K562 (cell line): Measurements from ENCODE around the gene TCP10L. TPM values are rescaled to one million over a fixed set of nuclear protein-coding genes. Genes with fewer than 3 reads are reported as not detected.
A peak's percentile ranks its signal among the peaks of the same experiment; 100 is the strongest.

ENCODE experiments used
- FUS ChIP-seq: fragments of 200-400 bp; formaldehyde crosslinking; optimal IDR thresholded peaks from 2 replicates; pipeline ENCODE3; 2017; ENCODE audit warnings: low read depth, low read length
- GATAD2A ChIP-seq: fragments of 450-650 bp; IDR thresholded peaks from 2 replicates; pipeline ENCODE4 v1.6.1; 2017
- HDAC6 ChIP-seq: IDR thresholded peaks from 2 replicates; pipeline ENCODE4 v1.6.1; 2012; ENCODE audit warnings: low read depth, mild to moderate bottlenecking, control low read depth, inconsistent platforms, low read length, moderate library complexity
- JUND ChIP-seq, 2 experiments: IDR thresholded peaks; 2 replicates in 1 of 2; 3 replicates in 1 of 2; pipeline ENCODE4 v1.6.1; 2011; ENCODE audit warnings: borderline replicate concordance in 2 of 2, low read depth in 2 of 2, low read length in 2 of 2, improper control_type of control experiment in 1 of 2, missing biosample characterization in 1 of 2, missing genetic modification characterization in 1 of 2, missing genetic modification reagents in 1 of 2
- MTA3 ChIP-seq: fragments of 450-650 bp; formaldehyde crosslinking; IDR thresholded peaks from 2 replicates; pipeline ENCODE4 v1.6.1; 2017; ENCODE audit warnings: mild to moderate bottlenecking, borderline replicate concordance
- PHF8 ChIP-seq: fragments of 200-600 bp; sonication (generic); IDR thresholded peaks from 2 replicates; pipeline ENCODE4 v1.6.1; 2012; ENCODE audit warnings: mixed run types, mild to moderate bottlenecking, inconsistent platforms, low read length, moderate library complexity, borderline replicate concordance
- SMARCA5 ChIP-seq: fragments of 450-650 bp; IDR thresholded peaks from 2 replicates; pipeline ENCODE4 v1.6.1; 2016
- ZEB2 ChIP-seq: fragments of 450-650 bp; IDR thresholded peaks from 2 replicates; pipeline ENCODE4 v1.6.1; 2016
- ZZZ3 ChIP-seq: fragments of 450-650 bp; IDR thresholded peaks from 2 replicates; pipeline ENCODE4 v1.6.1; 2016; ENCODE audit warnings: antibody characterized with exemption, mild to moderate bottlenecking, moderate library complexity
- polyA plus RNA-seq, 8 experiments: library from polyadenylated mRNA; depleted of rRNA in 4 of 8; stranded (reverse) in 5 of 8; unstranded in 3 of 8; fragments of >200 nt; fragmentation: Nextera tagmentation in 2 of 8; fragmentation: Illumina TruSeq in 1 of 8; extraction: Ambion mirVana in 2 of 8; extraction: Trizol in 1 of 8; gene quantifications; 2 replicates each; pipeline versions ENCODE4 v1.2.1 to v1.2.3, GENCODE V29; 2011 to 2014; ENCODE audit warnings: inconsistent platforms in 1 of 8, missing spikeins in 1 of 8
- total RNA-seq, 7 experiments: library from RNA; depleted of rRNA in 6 of 7; stranded (reverse); fragments of >200 nt in 6 of 7; fragmentation: Illumina TruSeq in 2 of 7; extraction: Trizol in 2 of 7; gene quantifications; 2 replicates each; pipeline versions ENCODE4 v1.2.1 to v1.2.3, GENCODE V29; 2011 to 2021; ENCODE audit warnings: low replicate concordance in 1 of 7
- TF ChIP-seq, protein P1 (sequence below): fragments of 250-450 bp; sonication (Bioruptor Pico); IDR thresholded peaks from 2 replicates; pipeline ENCODE4 v1.4.0; 2020; ENCODE audit warnings: mild to moderate bottlenecking, moderate library complexity
- TF ChIP-seq, protein P2 (sequence below): fragments of 200-800 bp; sonication (Bioruptor generic); IDR thresholded peaks from 2 replicates; pipeline ENCODE4 v1.6.1; 2017; ENCODE audit warnings: missing genetic modification characterization, missing compliant biosample characterization
- TF ChIP-seq, protein P3 (sequence below): fragments of 450-650 bp; formaldehyde crosslinking; conservative IDR thresholded peaks from 2 replicates; pipeline ENCODE4 v1.4.0; 2022; ENCODE audit warnings: mild to moderate bottlenecking, missing genetic modification characterization
- TF ChIP-seq, protein P4 (sequence below): sonication (generic); formaldehyde crosslinking; IDR thresholded peaks from 2 replicates; pipeline ENCODE4 v1.8.1; 2022; ENCODE audit warnings: missing genetic modification reagents
- TF ChIP-seq, protein P5 (sequence below): fragments of 450-650 bp; conservative IDR thresholded peaks from 2 replicates; pipeline ENCODE4 v1.6.1; 2016; ENCODE audit warnings: missing genetic modification characterization, low read depth, mild to moderate bottlenecking, control low read depth, missing compliant biosample characterization
- TF ChIP-seq, protein P6 (sequence below): fragments of 250-450 bp; sonication (Bioruptor Pico); IDR thresholded peaks from 2 replicates; pipeline ENCODE4 v1.4.0; 2020

Gene TCP10L
- total and polyA plus RNA-seq, 9 of the 15 experiments (the other 6 are each of a cell fraction or from before 2014, with no cell fraction given): 0.34 to 0.91 (median 0.56) TPM; not detected in 2

DNA sequence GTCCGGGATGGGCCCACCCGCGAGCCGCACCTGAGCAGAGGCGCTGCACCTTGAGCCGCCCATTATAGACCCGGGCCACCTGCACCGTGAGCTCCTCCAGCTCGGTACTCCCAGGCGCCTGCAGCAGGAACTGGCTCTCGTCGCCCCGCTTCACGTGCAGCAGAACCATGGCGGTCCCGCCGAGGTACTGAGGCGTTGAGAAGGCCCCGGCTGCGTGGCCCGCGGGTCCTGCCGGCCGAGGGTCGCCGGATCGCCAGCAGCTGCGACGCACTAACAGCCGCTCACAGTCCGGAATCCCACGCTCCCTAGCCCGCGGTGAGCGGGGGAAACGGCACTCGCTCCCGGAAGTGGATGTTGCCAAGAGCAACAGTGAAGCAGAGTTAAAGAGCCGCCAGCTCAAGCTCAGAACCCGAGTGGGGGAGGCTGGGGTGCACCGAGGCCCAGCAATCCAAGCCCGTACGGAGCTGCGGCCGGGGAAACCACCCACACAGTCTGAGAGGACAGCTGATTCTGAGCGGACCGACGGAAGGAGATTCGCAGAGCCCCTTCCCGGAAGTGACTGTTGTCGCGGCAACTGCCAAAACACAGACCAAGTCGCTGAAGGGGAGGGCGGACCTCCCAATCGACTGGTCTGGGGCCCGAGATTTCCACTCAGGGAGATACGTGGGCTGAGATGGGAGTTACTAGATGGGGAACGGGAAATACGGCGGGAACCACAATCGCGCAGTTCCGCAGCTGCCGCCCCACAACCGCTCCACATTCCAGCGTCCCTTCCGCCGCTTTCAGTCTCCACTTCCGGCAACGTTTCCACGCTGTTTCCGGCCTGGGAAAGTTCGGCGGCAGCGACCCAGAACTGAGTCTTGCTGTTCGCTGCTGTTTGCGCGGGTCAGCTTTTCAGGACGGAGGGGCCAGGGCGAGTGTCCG lies 27.0 kb upstream of the TCP10L start, which contains the start of gene CFAP298 (continued):
- TF ChIP-seq, protein P1, sequence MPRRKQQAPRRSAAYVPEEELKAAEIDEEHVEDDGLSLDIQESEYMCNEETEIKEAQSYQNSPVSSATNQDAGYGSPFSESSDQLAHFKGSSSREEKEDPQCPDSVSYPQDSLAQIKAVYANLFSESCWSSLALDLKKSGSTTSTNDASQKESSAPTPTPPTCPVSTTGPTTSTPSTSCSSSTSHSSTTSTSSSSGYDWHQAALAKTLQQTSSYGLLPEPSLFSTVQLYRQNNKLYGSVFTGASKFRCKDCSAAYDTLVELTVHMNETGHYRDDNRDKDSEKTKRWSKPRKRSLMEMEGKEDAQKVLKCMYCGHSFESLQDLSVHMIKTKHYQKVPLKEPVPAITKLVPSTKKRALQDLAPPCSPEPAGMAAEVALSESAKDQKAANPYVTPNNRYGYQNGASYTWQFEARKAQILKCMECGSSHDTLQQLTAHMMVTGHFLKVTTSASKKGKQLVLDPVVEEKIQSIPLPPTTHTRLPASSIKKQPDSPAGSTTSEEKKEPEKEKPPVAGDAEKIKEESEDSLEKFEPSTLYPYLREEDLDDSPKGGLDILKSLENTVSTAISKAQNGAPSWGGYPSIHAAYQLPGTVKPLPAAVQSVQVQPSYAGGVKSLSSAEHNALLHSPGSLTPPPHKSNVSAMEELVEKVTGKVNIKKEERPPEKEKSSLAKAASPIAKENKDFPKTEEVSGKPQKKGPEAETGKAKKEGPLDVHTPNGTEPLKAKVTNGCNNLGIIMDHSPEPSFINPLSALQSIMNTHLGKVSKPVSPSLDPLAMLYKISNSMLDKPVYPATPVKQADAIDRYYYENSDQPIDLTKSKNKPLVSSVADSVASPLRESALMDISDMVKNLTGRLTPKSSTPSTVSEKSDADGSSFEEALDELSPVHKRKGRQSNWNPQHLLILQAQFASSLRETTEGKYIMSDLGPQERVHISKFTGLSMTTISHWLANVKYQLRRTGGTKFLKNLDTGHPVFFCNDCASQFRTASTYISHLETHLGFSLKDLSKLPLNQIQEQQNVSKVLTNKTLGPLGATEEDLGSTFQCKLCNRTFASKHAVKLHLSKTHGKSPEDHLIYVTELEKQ (CRISPR knock-in tag): no peak
- no peak for TF ChIP-seq FUS
- TF ChIP-seq, protein P2, sequence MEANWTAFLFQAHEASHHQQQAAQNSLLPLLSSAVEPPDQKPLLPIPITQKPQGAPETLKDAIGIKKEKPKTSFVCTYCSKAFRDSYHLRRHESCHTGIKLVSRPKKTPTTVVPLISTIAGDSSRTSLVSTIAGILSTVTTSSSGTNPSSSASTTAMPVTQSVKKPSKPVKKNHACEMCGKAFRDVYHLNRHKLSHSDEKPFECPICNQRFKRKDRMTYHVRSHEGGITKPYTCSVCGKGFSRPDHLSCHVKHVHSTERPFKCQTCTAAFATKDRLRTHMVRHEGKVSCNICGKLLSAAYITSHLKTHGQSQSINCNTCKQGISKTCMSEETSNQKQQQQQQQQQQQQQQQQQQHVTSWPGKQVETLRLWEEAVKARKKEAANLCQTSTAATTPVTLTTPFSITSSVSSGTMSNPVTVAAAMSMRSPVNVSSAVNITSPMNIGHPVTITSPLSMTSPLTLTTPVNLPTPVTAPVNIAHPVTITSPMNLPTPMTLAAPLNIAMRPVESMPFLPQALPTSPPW (CRISPR knock-in tag): peak; percentile 79
- TF ChIP-seq, protein P3, sequence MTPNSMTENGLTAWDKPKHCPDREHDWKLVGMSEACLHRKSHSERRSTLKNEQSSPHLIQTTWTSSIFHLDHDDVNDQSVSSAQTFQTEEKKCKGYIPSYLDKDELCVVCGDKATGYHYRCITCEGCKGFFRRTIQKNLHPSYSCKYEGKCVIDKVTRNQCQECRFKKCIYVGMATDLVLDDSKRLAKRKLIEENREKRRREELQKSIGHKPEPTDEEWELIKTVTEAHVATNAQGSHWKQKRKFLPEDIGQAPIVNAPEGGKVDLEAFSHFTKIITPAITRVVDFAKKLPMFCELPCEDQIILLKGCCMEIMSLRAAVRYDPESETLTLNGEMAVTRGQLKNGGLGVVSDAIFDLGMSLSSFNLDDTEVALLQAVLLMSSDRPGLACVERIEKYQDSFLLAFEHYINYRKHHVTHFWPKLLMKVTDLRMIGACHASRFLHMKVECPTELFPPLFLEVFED: 0 out of 2 replicates have a peak, but pooled peaks have one; percentile 2
- 0 out of 2 replicates have a peak, but pooled peaks have one; percentile 58 for TF ChIP-seq GATAD2A
- no peak for TF ChIP-seq SMARCA5
- TF ChIP-seq, protein P4, sequence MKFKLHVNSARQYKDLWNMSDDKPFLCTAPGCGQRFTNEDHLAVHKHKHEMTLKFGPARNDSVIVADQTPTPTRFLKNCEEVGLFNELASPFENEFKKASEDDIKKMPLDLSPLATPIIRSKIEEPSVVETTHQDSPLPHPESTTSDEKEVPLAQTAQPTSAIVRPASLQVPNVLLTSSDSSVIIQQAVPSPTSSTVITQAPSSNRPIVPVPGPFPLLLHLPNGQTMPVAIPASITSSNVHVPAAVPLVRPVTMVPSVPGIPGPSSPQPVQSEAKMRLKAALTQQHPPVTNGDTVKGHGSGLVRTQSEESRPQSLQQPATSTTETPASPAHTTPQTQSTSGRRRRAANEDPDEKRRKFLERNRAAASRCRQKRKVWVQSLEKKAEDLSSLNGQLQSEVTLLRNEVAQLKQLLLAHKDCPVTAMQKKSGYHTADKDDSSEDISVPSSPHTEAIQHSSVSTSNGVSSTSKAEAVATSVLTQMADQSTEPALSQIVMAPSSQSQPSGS (CRISPR knock-in tag): no peak
- TF ChIP-seq MTA3: peak; percentile 93; the same call in 1 of the 2 replicates
- TF ChIP-seq ZZZ3: peak; percentile 22; the same call in 1 of the 2 replicates
- no peak for TF ChIP-seq HDAC6
- TF ChIP-seq PHF8: peak; percentile 81
- TF ChIP-seq, protein P5, sequence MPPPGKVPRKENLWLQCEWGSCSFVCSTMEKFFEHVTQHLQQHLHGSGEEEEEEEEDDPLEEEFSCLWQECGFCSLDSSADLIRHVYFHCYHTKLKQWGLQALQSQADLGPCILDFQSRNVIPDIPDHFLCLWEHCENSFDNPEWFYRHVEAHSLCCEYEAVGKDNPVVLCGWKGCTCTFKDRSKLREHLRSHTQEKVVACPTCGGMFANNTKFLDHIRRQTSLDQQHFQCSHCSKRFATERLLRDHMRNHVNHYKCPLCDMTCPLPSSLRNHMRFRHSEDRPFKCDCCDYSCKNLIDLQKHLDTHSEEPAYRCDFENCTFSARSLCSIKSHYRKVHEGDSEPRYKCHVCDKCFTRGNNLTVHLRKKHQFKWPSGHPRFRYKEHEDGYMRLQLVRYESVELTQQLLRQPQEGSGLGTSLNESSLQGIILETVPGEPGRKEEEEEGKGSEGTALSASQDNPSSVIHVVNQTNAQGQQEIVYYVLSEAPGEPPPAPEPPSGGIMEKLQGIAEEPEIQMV (tag): peak; percentile 69; the same call in 1 of the 2 replicates
- TF ChIP-seq ZEB2: peak; percentile 98
- TF ChIP-seq JUND (IDR thresholded peaks at IDR 0.05; ENCODE audit: borderline replicate concordance, low read depth, low read length): peak; percentile 45
- peak; percentile 73; the same call in 1 of the 3 replicates for TF ChIP-seq JUND (tag; IDR thresholded peaks at IDR 0.05; ENCODE audit: borderline replicate concordance, low read depth, low read length)
- TF ChIP-seq, protein P6, sequence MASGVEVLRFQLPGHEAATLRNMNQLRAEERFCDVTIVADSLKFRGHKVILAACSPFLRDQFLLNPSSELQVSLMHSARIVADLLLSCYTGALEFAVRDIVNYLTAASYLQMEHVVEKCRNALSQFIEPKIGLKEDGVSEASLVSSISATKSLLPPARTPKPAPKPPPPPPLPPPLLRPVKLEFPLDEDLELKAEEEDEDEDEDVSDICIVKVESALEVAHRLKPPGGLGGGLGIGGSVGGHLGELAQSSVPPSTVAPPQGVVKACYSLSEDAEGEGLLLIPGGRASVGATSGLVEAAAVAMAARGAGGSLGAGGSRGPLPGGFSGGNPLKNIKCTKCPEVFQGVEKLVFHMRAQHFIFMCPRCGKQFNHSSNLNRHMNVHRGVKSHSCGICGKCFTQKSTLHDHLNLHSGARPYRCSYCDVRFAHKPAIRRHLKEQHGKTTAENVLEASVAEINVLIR (CRISPR knock-in tag): no peak
